Activated CD4-positive, alpha-beta T cell treated with anti-CD3 and anti-CD28 coated beads for 4 hours (primary cell): Measurements from ENCODE around the gene SYT5.
A peak's percentile ranks its signal among the peaks of the same experiment; 100 is the strongest.
"Not testable (repeated sequence)": the region's sequence is repeated elsewhere in the genome, so short reads cannot be mapped to it uniquely, and the experiment has no call there.

Source experiments
- DNase-seq, 2 donors: peaks; one replicate each; pipeline ENCODE4 v3.0.0-alpha.2; 2020

The SYT5 gene

GRCh38 chr19:55166530-55167268 lies 13.4 kb downstream of the SYT5 start, which contains the start of gene DNAAF3:
TSS of gene DNAAF3 (minus strand) at chr19:55166613. CDS start at chr19:55166413, 200 bp downstream.
- DNase-seq: peak; percentile 25 to 45

DNA sequence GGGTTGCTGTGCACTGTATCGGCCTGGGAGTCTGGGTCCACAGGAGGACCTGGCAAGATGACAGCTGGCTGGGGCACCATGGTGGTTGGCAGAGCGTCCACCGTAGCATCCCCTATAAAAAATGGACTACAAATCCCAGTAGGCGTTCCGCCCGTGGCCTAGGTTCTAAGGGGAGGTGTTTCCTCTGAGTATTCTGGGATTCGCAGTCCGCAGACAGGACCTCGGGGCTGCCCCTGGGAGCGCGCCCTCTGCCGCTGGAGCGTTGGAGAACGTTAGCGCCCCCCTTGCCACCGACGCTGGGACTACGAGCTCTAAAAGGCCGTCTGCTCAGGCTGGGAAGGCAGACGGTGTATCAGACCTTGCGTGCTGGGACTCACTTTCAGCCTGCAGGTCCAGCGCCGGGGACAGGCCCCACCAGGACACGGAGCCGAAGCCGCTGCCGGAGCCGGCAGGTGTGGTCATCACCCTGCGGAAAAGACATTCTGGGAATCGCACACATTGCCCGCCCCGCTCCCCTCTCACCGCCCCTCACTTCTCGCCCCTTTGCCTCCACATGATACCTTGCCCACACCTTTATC lies 14.0 kb downstream of the SYT5 start:
- DNase-seq: peak in 1 of 2 donors; percentile 32

- no peak for DNase-seq
These were observed 18.3 kb downstream of the SYT5 start for GRCh38 chr19:55161571-55162322.

DNA sequence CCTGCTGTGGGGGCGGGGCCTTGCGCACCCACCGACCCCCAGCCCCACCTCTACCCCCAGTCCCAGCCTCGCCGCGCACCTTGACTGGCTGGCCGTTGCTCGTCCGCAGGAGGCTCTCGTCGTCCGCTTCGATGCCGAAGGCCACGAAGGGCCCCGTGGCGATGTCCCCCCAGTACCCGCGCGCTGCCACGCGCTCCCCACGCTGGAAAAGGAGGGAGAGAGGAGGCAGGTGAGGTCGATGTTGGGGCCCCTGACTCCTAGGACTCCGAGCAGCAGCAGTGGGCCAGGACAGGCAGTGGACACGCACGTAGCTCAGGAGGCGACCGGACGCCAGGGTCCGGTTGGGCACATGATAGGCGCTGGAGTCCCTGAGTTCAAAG lies 19.1 kb downstream of the SYT5 start:
- DNase-seq: no peak

- peak; percentile 78 to 80 for DNase-seq
These were observed 19.7 kb downstream of the SYT5 start for GRCh38 chr19:55160128-55160985.

- no peak for DNase-seq
These were observed 21.0 kb downstream of the SYT5 start for GRCh38 chr19:55158848-55159749.

DNA sequence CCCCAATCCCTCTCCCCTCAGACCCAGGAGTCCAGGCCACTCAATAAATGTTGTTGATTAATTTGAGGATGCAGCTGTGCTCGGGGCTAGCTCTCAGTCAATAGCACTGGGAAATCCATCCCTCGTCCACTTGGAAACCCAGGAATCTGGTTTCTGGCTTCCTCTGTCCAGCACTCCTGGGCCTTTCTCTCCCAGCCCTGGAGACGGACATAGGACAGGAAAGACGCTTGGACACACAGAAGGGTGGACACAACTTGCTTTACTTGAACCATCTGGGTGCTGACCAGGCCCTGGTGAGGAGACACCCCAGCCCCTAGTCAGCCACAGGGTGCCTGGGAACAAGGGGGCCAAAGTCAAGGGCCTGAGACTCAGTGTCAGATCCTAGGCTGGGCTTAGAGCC lies 21.7 kb downstream of the SYT5 start:
- no peak for DNase-seq

DNA sequence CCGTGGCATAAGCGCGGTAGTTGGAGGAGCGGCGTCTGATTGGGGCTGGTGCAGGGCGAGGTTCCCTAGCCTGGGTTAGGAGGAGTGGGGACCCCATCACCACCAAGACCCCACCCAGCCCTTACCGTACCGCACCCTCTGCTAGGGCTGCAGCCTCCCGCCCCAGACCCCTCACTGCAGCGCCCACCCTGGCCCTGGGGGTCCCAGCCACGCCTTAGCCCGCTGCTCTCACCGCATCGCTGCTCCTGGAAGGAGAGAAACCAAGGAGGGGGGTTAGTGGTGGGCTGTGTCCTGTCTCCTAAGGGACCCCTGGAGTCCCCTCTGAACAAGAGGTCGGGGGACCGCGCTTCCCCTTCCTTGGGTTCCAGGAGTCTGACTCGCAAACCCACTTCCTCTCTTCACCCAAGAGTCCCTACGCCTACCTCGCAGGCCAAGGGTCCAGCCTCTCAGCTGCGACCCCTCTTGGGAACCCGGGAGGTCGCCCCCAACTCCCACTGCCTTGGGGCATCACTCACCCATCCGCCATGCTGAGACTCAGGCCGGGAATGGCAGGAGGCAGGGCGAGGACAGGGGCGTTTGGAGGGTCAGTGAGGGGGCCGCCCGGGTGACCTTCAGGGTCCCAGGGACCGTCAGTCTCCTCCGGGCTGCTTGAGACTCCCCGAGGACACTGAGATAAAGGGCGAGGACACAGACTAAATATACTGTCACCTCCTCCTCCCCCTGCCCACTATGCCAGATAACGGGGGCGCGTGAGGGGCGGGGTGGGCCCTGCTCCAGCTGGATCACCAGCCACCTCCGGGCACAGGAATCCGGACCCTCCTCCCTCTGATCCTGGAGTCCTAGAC lies 22.8 kb downstream of the SYT5 start, which contains the start of gene TNNI3:
Gene TNNI3, minus strand, starts transcription at position 669 of the 845 bp plus-strand sequence. Its CDS starts 143 bp downstream, at position 526.
- DNase-seq: no peak

DNA sequence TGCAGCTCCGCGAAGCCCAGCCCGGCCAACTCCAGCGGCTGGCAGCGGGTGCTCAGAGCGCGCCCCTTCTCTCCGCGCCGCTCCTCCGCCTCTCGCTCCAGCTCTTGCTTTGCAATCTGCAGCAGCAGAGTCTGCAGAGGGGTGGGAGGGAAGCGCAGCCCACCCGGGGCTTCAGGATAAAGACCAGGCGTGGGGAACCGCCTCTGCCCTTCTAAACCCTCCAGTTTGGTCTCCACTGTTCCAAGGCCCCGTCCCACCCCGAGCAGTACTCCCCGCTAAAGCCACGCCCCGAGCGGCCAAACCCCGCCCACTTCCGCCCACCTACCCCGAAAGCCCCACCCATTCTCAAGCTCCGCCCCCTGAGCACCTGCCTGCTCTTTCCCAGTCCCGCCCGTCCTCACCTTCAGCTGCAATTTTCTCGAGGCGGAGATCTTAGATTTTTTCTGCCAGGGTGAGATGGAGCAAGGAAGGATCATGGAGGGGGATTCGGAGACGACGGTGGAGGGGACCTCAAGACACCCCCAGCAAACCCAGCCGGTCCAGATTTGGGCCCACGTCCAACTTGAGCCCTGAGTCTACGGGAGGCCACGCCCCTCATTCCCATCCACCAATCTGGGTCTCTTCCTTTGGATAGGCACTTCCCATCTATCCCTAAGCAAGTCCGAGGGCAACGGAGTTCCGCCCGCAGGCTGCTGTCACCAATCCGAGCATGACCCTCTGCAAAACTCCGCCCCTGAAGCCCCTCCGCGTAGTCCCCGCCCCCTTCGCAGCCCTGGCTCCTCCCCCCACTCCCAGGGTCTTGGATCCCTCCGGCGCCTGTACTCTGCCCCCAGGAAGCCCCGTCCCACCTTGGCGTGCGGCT lies 23.7 kb downstream of the SYT5 start:
- DNase-seq: peak in 1 of 2 donors; percentile 21

DNA sequence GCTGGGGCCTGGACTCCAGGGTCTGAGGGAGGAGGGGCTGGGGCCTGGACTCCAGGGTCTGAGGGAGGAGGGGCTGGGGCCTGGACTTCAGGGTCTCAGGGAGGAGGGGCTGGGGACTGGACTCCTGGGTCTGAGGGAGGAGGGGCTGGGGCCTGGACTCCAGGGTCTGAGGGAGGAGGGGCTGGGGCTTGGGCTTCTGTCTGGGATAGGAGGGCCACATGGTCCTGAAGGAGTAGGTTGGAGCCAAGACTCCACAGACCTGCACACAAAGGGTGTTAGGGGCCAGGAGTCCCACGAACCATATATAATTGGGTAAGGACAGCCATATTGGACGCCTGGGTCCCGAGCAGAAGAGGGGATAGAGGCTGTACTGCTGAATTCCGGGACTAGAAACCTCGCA lies 24.3 kb downstream of the SYT5 start:
- not testable (repeated sequence) for DNase-seq

GRCh38 chr19:55153652-55154264 lies 26.3 kb downstream of the SYT5 start:
- no peak for DNase-seq

DNA sequence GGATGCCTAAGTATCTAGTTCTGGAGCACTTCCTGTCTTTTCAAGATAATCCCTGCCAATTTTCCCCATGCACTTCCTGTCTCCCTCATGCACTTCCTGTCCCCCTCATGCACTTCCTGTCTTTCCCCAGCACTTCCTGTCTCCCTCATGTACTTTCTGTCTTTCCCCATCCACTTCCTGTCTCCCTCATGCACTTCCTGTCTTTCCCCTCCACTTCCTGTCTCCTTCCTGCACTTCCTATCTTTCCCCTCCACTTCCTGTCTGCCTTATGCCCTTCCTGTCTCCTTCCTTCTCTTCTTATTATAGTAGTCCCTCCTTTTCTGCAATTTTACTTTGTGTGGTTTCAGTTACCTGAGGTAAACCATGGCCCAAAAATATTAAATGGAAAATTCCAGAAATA lies 28.1 kb downstream of the SYT5 start:
- no peak for DNase-seq

GRCh38 chr19:55149078-55150003 lies 30.7 kb downstream of the SYT5 start, which contains the start of gene TNNT1:
TSS of gene TNNT1 (minus strand) at chr19:55149206. CDS start at chr19:55147157, 2,049 bp downstream.
- no peak for DNase-seq

- DNase-seq: no peak
These were observed 32.4 kb downstream of the SYT5 start for GRCh38 chr19:55147545-55148251.

DNA sequence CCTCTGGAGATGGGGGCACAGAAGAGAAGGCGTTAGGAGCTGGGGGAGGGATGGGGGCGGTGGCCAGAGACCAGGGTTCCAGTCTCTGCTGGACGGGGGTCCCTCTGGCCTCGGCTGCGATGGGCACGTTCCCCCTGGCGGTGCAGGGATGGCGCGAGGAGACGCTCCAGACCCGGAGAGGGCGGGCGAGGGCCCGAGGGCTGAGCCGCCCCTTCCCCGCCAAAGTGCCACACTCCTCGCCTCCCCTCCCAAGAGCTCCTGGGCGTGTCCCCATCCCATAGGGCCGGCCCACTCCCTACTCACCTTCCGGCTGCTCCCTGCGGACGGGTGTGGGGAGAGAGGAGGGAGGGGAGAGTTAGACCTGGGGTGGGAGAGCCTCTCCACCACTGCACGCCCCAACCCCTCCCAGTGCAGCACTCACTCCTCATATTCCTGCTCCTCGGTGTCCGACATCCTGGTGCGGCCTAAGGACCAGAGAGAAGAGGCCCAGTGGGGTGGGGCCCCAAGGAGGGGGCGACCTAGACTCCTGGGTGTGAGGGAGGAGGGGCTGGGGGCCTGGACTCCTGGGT lies 33.3 kb downstream of the SYT5 start:
- DNase-seq: no peak

- DNase-seq: no peak
These were observed 33.9 kb downstream of the SYT5 start for GRCh38 chr19:55146078-55146704.
